Mesothelial cell of epicardium (in vitro differentiated cells): Measurements from ENCODE around the gene PRR20B. TPM values are rescaled to one million over a fixed set of nuclear protein-coding genes. Genes with fewer than 3 reads are reported as not detected.
"Not testable (repeated sequence)": the region's sequence is repeated elsewhere in the genome, so short reads cannot be mapped to it uniquely, and the experiment has no call there.

Experiments used
- DNase-seq, 2 experiments: peaks; one replicate each; pipeline ENCODE4 v3.0.0; 2021; ENCODE audit warnings: low spot score in 2 of 2; ENCODE audit not compliant: unreplicated experiment in 2 of 2
- H3K27ac Mint-ChIP-seq: 2 replicates; pipeline ENCODE4 v1.8.0; 2021; ENCODE audit warnings: mixed read lengths
- H3K27me3 Mint-ChIP-seq: 2 replicates; pipeline ENCODE4 v1.8.0; 2021; ENCODE audit warnings: low read depth, mixed read lengths
- H3K36me3 Mint-ChIP-seq: 2 replicates; pipeline ENCODE4 v1.8.0; 2021; ENCODE audit warnings: mixed read lengths
- H3K4me1 Mint-ChIP-seq: 2 replicates; pipeline ENCODE4 v1.8.0; 2021; ENCODE audit warnings: mixed read lengths
- H3K4me3 Mint-ChIP-seq: 2 replicates; pipeline ENCODE4 v1.8.0; 2021; ENCODE audit warnings: mild to moderate bottlenecking, moderate library complexity, mixed read lengths
- H3K9me3 Mint-ChIP-seq: 2 replicates; pipeline ENCODE4 v1.8.0; 2021; ENCODE audit warnings: mixed read lengths
- total RNA-seq: library from RNA; stranded (reverse); gene quantifications from 3 replicates; pipeline ENCODE4 v1.2.1, GENCODE V29; 2021
- TF ChIP-seq, protein P1 (sequence below): fragments of 200-600 bp; sonication (generic); IDR thresholded peaks from one replicate; pipeline ENCODE4 v1.5.0; 2021; ENCODE audit warnings: antibody characterized with exemption; ENCODE audit not compliant: unreplicated experiment

PRR20B gene
- not detected in 3 replicates for total RNA-seq

DNA sequence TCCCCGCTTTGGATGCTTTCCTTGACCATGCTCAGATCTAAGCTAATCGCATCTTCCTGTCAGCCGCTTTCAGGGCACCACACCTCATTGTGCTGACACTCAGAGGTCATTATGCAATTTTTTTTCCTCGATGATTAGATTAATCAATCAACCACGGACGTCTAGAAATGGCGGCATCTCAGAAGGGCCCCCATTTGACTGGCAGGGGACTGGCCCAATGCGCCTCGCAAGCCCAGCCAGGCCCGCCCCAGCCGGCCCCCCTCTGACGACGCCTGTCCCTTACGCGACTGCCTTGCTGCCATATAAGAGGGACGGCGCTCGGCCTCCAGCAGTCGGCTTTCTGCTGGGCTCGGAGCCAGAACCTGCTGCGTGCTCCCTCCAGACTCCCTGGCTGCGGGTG lies at the start of gene PRR20B:
Gene PRR20B, plus strand, starts transcription at position 301 of the 400 bp plus-strand sequence. CDS start 387 bp downstream, outside the sequence.
- not testable (repeated sequence) for H3K27me3 Mint-ChIP-seq, H3K4me1 Mint-ChIP-seq, H3K9me3 Mint-ChIP-seq, H3K27ac Mint-ChIP-seq, H3K4me3 Mint-ChIP-seq, DNase-seq, H3K36me3 Mint-ChIP-seq

DNA sequence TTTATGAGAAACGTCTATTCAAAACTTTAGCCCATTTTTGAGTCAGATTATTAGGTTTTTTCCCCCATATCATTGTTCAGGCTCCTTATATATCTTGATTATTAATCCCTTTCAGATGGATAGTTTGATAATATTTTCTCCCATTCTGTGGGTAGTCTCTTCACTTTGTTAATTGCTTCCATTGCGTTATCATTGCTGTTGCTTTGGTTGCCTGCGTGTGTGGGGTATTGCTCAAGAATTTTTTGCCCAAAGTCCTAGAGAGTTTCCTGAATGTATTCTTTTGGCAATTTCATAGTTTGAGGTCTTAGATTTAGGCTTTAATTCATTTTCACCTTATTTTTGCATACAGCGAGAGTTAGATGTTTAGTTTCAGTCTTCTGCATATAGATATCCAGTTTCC lies 32.3 kb upstream of the PRR20B start:
- Mint-ChIP-seq H3K9me3 (peaks cover 30% of the 10 kb centered on the region), H3K27ac (no peak overlapping the region), H3K36me3 (no peaks in the 10 kb centered on the region), H3K27me3 (no peaks in the 10 kb centered on the region), H3K4me3 (no peak overlapping the region), H3K4me1 (no peaks in the 10 kb centered on the region)
- TF ChIP-seq, protein P1, sequence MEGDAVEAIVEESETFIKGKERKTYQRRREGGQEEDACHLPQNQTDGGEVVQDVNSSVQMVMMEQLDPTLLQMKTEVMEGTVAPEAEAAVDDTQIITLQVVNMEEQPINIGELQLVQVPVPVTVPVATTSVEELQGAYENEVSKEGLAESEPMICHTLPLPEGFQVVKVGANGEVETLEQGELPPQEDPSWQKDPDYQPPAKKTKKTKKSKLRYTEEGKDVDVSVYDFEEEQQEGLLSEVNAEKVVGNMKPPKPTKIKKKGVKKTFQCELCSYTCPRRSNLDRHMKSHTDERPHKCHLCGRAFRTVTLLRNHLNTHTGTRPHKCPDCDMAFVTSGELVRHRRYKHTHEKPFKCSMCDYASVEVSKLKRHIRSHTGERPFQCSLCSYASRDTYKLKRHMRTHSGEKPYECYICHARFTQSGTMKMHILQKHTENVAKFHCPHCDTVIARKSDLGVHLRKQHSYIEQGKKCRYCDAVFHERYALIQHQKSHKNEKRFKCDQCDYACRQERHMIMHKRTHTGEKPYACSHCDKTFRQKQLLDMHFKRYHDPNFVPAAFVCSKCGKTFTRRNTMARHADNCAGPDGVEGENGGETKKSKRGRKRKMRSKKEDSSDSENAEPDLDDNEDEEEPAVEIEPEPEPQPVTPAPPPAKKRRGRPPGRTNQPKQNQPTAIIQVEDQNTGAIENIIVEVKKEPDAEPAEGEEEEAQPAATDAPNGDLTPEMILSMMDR = no peak
- DNase-seq = no peak

DNA sequence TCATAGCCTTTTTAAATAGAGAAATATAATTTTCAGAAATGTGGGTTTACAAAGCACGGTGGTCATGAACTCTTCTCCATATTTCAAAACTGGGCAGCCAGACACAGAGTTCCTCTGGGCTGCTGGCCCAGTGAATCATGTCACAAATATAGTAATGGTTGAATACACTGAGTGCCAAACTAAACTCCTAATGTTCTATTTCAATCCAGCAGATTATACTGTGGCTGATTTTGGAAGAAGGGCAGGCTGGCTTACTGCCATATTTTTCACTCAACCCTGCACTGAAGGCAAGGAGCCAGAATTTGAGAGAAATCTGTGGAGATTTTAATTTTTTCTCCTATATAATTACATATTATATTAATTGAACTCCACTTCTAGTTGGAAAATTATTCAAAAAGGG lies 23.6 kb upstream of the PRR20B start:
- H3K27ac Mint-ChIP-seq = no peak overlapping the region
- H3K4me3 Mint-ChIP-seq = no peak overlapping the region
- H3K27me3 Mint-ChIP-seq = no peaks in the 10 kb centered on the region
- no peaks in the 10 kb centered on the region for H3K36me3 Mint-ChIP-seq
- H3K9me3 Mint-ChIP-seq = no peaks in the 10 kb centered on the region
- TF ChIP-seq, protein P1 = no peak
- no peak for DNase-seq
- H3K4me1 Mint-ChIP-seq = no peaks in the 10 kb centered on the region

GRCh38 chr13:57128909-57129308 lies 18.4 kb upstream of the PRR20B start:
- TF ChIP-seq, protein P1 = no peak
- H3K4me1 Mint-ChIP-seq = no peaks in the 10 kb centered on the region
- no peak overlapping the region for H3K27ac Mint-ChIP-seq
- no peaks in the 10 kb centered on the region for H3K27me3 Mint-ChIP-seq
- no peak for DNase-seq
- no peaks in the 10 kb centered on the region for H3K36me3 Mint-ChIP-seq
- H3K4me3 Mint-ChIP-seq = no peak overlapping the region
- no peaks in the 10 kb centered on the region for H3K9me3 Mint-ChIP-seq

DNA sequence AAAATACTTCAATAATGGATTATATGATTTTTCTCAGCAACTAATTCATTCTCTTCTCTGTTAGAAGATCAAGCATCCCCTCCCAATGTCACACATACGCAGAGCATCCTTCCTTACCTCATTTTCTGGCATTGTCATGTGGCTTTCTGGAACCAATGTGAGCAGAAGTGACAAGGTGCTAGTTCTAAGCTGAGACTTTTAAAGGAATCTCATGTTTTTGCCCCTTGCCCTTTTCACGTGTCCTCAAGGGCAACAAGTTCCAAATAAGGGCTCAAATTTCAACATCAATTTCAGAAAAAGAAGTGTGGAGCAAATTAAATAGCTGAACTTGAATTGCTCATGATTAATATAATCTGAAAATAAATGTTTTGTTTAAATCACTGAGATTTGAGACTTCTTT lies 11.2 kb upstream of the PRR20B start:
- Mint-ChIP-seq H3K9me3 (no peaks in the 10 kb centered on the region), H3K27me3 (no peaks in the 10 kb centered on the region), H3K4me1 (no peaks in the 10 kb centered on the region), H3K27ac (no peak overlapping the region), H3K4me3 (no peak overlapping the region), H3K36me3 (no peaks in the 10 kb centered on the region)
- TF ChIP-seq, protein P1 = no peak
- DNase-seq = no peak

- H3K27me3 Mint-ChIP-seq = no peaks in the 10 kb centered on the region
- no peak overlapping the region for H3K4me3 Mint-ChIP-seq
- no peak overlapping the region for H3K27ac Mint-ChIP-seq
- DNase-seq = no peak
- TF ChIP-seq, protein P1 = no peak
- H3K4me1 Mint-ChIP-seq = no peaks in the 10 kb centered on the region
- H3K36me3 Mint-ChIP-seq = no peaks in the 10 kb centered on the region
- H3K9me3 Mint-ChIP-seq = no peaks in the 10 kb centered on the region
Observed at GRCh38 chr13:57137585-57137984, 9.7 kb upstream of the PRR20B start.
